ENCODE results near the gene YPEL5.

DNA sequence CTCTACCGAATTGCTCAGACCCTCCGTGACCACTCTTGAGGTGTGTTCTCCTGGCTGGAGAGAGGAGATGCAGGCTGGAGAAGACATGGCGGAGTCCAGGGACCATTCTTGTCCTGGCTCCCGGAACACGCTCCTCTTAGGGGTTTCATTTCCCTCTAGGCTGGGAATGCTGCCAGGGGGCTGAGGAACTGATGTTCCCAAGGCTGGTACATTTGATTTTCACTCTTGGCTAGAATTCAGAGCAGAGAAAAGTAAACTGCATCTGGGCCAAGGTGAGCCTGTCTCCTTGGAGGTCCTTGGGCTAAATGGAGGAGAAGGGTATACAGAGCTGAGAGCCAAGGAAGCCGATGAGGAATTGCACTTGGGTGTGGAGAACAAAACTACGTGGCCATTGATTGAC, 56.3 kb downstream of the YPEL5 start:
- TF ChIP-seq, protein P1, sequence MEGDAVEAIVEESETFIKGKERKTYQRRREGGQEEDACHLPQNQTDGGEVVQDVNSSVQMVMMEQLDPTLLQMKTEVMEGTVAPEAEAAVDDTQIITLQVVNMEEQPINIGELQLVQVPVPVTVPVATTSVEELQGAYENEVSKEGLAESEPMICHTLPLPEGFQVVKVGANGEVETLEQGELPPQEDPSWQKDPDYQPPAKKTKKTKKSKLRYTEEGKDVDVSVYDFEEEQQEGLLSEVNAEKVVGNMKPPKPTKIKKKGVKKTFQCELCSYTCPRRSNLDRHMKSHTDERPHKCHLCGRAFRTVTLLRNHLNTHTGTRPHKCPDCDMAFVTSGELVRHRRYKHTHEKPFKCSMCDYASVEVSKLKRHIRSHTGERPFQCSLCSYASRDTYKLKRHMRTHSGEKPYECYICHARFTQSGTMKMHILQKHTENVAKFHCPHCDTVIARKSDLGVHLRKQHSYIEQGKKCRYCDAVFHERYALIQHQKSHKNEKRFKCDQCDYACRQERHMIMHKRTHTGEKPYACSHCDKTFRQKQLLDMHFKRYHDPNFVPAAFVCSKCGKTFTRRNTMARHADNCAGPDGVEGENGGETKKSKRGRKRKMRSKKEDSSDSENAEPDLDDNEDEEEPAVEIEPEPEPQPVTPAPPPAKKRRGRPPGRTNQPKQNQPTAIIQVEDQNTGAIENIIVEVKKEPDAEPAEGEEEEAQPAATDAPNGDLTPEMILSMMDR (conservative IDR thresholded peaks at IDR 0.05 in 1 of 2, IDR thresholded peaks at IDR 0.05 in 1 of 2; ENCODE audit: low read depth in 1 of 2, low read length in 2 of 2), result no peak
- no peak for TF ChIP-seq EZH2 (IDR thresholded peaks at IDR 0.05; ENCODE audit: low read length, missing control alignments)

Measured in fibroblast of lung (primary cell).